WTC11 (cell line): ENCODE results near the gene ZNF768.

Experiments
- CREB1 ChIP-seq: sonication (generic); formaldehyde crosslinking; IDR thresholded peaks from 2 replicates; pipeline ENCODE4 v1.8.0; 2023; ENCODE audit warnings: mild to moderate bottlenecking, missing genetic modification reagents
- ESRRA ChIP-seq: sonication (generic); formaldehyde crosslinking; IDR thresholded peaks from 2 replicates; pipeline ENCODE4 v1.8.1; 2022; ENCODE audit warnings: mild to moderate bottlenecking, missing genetic modification reagents, borderline replicate concordance
- FOXJ3 ChIP-seq: sonication (generic); formaldehyde crosslinking; IDR thresholded peaks from 2 replicates; pipeline ENCODE4 v1.9.0; 2021; ENCODE audit warnings: missing genetic modification reagents, mild to moderate bottlenecking, borderline replicate concordance
- FOXK1 ChIP-seq: sonication (generic); formaldehyde crosslinking; IDR thresholded peaks from 2 replicates; pipeline ENCODE4 v1.8.0; 2022; ENCODE audit warnings: mild to moderate bottlenecking, moderate library complexity, missing genetic modification reagents
- RELA ChIP-seq: sonication (generic); formaldehyde crosslinking; IDR thresholded peaks from 2 replicates; pipeline ENCODE4 v1.8.1; 2022; ENCODE audit warnings: missing genetic modification reagents, mild to moderate bottlenecking, borderline replicate concordance
- SP1 ChIP-seq: sonication (generic); formaldehyde crosslinking; conservative IDR thresholded peaks from 2 replicates; pipeline ENCODE4 v1.8.1; 2022; ENCODE audit warnings: missing genetic modification reagents
- TCF7 ChIP-seq: sonication (generic); formaldehyde crosslinking; IDR thresholded peaks from 2 replicates; pipeline ENCODE4 v1.8.0; 2022; ENCODE audit warnings: mild to moderate bottlenecking, low read depth, missing genetic modification reagents, moderate library complexity
- TEAD4 ChIP-seq: sonication (generic); formaldehyde crosslinking; IDR thresholded peaks from 2 replicates; pipeline ENCODE4 v1.8.0; 2022; ENCODE audit warnings: mild to moderate bottlenecking, missing genetic modification reagents
- ZBTB21 ChIP-seq: sonication (generic); formaldehyde crosslinking; IDR thresholded peaks from 2 replicates; pipeline ENCODE4 v1.8.1; 2023; ENCODE audit warnings: mild to moderate bottlenecking, missing genetic modification reagents, borderline replicate concordance
- TF ChIP-seq, protein P1 (sequence below): fragments of 200-600 bp; IDR thresholded peaks from 2 replicates; pipeline ENCODE4 v1.8.0; 2022; ENCODE audit warnings: antibody characterized with exemption
- TF ChIP-seq, protein P2 (sequence below): sonication (generic); formaldehyde crosslinking; IDR thresholded peaks from 2 replicates; pipeline ENCODE4 v1.8.1; 2023; ENCODE audit warnings: mild to moderate bottlenecking, missing genetic modification reagents, moderate library complexity

DNA sequence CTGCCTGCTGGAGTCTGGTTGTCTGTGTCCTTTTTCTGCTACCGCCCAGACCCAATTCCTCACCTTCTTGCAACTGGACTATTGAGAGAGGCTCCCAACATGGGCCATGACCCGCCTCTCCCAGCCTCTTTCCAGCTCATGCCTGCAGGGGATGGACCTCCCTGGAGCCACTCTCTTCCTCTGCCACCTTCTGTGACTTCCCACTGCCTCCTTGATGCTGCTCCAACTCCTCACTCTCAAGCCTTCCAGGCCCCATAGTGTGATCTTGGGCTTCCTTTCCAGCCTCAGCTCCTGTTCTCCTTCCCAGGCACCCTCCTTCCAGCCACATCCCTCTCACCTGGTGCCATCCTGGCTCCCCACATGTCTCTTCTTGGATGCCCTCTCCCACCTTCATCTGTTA, 11.1 kb downstream of the ZNF768 start:
- TF ChIP-seq FOXK1 (CRISPR knock-in tag) (no peak), TEAD4 (CRISPR knock-in tag) (no peak), RELA (no peak), FOXJ3 (CRISPR knock-in tag) (no peak), ESRRA (CRISPR knock-in tag) (no peak), TCF7 (CRISPR knock-in tag) (no peak), CREB1 (CRISPR knock-in tag) (no peak), ZBTB21 (CRISPR knock-in tag) (no peak), SP1 (CRISPR knock-in tag) (no peak)
- TF ChIP-seq, protein P1, sequence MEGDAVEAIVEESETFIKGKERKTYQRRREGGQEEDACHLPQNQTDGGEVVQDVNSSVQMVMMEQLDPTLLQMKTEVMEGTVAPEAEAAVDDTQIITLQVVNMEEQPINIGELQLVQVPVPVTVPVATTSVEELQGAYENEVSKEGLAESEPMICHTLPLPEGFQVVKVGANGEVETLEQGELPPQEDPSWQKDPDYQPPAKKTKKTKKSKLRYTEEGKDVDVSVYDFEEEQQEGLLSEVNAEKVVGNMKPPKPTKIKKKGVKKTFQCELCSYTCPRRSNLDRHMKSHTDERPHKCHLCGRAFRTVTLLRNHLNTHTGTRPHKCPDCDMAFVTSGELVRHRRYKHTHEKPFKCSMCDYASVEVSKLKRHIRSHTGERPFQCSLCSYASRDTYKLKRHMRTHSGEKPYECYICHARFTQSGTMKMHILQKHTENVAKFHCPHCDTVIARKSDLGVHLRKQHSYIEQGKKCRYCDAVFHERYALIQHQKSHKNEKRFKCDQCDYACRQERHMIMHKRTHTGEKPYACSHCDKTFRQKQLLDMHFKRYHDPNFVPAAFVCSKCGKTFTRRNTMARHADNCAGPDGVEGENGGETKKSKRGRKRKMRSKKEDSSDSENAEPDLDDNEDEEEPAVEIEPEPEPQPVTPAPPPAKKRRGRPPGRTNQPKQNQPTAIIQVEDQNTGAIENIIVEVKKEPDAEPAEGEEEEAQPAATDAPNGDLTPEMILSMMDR = no peak
- TF ChIP-seq, protein P2, sequence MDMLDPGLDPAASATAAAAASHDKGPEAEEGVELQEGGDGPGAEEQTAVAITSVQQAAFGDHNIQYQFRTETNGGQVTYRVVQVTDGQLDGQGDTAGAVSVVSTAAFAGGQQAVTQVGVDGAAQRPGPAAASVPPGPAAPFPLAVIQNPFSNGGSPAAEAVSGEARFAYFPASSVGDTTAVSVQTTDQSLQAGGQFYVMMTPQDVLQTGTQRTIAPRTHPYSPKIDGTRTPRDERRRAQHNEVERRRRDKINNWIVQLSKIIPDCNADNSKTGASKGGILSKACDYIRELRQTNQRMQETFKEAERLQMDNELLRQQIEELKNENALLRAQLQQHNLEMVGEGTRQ (CRISPR knock-in tag) = no peak
